Fibroblast of the aortic adventitia (primary cell): ENCODE data around the gene GJD2. TPM values are rescaled to one million over a fixed set of nuclear protein-coding genes. Genes with fewer than 3 reads are reported as not detected.
A peak's percentile ranks its signal among the peaks of the same experiment; 100 is the strongest.

Source experiments
- DNase-seq: peaks from one replicate; pipeline ENCODE4 v3.0.0-alpha.2; 2010; ENCODE audit warnings: low read depth
- H3K4me3 ChIP-seq: 2 replicates; pipeline ENCODE4 v1.5.1; 2011; ENCODE audit warnings: low read depth, mild to moderate bottlenecking, control low read depth, low read length, moderate library complexity
- CTCF ChIP-seq: IDR thresholded peaks from 2 replicates; pipeline ENCODE4 v1.5.1; 2011; ENCODE audit warnings: mild to moderate bottlenecking, low read length, control low read depth, inconsistent platforms; ENCODE audit not compliant: insufficient read depth
- total RNA-seq: library from RNA; depleted of rRNA; stranded (reverse); fragments of >200 nt; gene quantifications from 2 replicates; pipeline ENCODE4 v1.2.3, GENCODE V29; 2012; ENCODE audit warnings: low replicate concordance

The GJD2 gene
- total RNA-seq, 1 donor, result not detected

DNA sequence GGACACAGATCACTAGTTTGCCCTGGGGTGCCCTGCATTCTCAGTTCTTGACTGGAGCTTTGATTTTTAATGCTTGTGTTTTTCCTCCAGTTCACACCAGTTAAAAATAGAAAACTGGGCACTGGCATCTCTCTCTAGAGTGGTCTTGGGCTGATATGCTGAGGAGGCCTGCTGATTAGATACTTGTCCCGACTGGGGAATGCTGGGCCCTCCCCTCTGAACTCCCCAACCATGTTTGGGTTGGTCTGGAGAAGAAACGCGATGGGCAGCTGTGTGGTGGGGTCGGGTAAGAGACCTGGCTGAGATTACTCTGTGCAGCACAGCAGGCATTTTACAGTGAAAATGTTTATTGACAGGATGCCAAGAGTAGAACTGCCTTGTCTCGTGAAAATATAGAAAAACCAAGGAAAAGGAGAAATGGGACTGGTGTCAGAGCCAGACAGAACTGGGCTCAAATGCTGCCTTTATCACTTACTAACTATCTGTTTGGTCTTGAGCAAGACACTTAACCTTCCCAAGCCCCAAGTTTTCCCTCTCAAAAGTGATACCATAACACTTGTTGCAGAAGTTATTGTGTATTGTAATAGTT, 42.1 kb upstream of the GJD2 start:
- no peak for DNase-seq
- no peak for TF ChIP-seq CTCF

GRCh38 chr15:34795267-34796081, 40.7 kb upstream of the GJD2 start, which contains the start of gene ACTC1:
Gene ACTC1 (minus strand): TSS chr15:34795549. CDS start chr15:34794808, 741 bp downstream.
- peak; percentile 21 for DNase-seq
- H3K4me3 ChIP-seq, result peak within 1 kb of the TSS; percentile 35
- TF ChIP-seq CTCF, result peak; percentile 20

More for the DNA sequence above, 42.1 kb upstream of the GJD2 start:
- no peak overlapping the region for H3K4me3 ChIP-seq

- TF ChIP-seq CTCF, result no peak
- no peak overlapping the region for H3K4me3 ChIP-seq
- no peak for DNase-seq
These were observed 39.9 kb upstream of the GJD2 start for GRCh38 chr15:34794590-34795206.

GRCh38 chr15:34793901-34794300, 39.1 kb upstream of the GJD2 start:
- no peak for TF ChIP-seq CTCF
- H3K4me3 ChIP-seq, result no peak overlapping the region
- DNase-seq, result no peak

DNA sequence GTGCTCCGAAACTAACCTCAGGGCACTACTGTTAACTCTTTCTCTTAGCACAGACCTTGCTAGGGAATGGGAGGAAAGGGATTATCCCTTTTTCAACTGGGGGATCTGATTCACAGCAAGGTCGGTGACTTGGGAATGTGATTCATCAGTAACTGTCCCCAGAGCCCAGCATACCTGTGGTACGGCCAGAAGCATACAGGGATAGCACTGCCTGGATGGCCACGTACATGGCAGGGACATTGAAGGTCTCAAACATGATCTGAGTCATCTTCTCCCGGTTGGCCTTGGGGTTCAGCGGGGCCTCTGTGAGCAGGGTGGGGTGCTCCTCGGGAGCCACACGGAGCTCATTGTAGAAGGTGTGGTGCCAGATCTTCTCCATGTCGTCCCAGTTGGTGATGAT, 38.3 kb upstream of the GJD2 start:
- no peak for TF ChIP-seq CTCF

DNA sequence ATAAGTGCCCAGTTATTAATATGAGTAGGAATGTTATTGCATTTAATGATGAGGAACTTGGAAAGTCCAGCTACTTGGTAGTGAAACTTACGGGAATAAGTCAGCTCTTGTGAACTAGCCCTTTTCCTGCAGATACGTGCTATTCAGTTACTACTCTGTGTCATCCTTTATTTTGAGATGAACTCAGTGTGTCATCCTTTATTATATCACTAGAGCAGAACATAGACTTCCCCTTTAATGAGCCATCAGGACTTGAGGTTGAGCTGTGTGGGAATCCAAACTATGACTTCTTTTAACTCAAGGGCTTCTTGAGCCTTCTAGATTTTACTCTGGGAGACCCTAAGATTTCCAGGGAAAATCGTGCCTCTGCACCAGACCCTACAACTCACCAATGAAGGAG, 36.9 kb upstream of the GJD2 start:
- no peak for TF ChIP-seq CTCF
- H3K4me3 ChIP-seq, result no peak overlapping the region
- no peak for DNase-seq

More for the DNA sequence above, 38.3 kb upstream of the GJD2 start:
- no peak for DNase-seq
- H3K4me3 ChIP-seq, result no peak overlapping the region
